ENCODE results near the gene ZDHHC8. TPM values are rescaled to one million over a fixed set of nuclear protein-coding genes. Genes with fewer than 3 reads are reported as not detected.

ZDHHC8 gene
- total RNA-seq, 2 donors from 2014 or later: 27.9 to 34.1 TPM

DNA sequence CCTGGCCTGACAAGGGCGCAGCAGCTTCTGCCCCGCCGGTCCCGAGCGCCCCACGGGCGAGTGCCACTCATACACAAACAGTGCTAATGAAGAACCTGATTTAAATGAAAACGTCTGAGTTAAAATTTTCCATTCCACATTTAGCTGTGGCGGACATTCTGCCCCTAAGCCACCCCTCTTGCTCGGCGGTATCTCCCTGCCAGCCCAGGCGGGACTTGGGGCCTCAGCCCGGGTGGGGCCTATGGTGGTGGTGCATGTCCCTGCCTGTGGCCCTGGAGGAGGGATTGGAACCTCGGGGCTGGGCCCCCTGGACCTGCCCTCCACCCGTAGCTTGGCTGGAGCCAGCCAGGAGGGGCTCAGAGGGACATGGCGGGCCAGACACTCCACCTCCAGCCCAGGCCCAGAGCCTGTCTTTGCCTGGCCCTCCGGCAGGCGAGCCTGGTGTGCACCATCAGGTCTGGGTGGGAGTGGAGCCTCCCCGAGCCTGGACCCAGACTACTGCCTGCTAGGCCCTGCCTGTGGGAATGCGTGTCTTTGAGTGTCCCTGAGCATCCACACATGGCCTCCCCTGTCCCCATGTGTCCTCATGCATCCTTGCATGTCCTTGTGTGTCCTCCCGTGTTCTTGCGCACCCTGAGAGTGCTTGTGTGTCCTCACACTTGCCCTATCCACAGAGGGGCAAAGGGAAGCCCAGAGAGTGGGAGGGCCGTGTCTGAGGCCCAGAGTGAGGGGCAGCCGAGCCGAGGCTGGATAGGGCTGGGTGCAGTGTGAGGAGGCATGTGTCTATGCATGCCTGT, 4.4 kb downstream of the ZDHHC8 start:
- Histone ChIP-seq H3K4me3 (no peak overlapping the region), H3K4me1 (peaks cover 10% of the 10 kb centered on the region), H3K9ac (ENCODE audit: low read depth in 2 of 2, low read length in 2 of 2) (no peak overlapping the region), H3K27me3 (no peaks in the 10 kb centered on the region), H3K36me3 (no peaks in the 10 kb centered on the region), H3K9me3 (no peaks in the 10 kb centered on the region), H3K27ac (no peak overlapping the region)
- TF ChIP-seq, protein P1, sequence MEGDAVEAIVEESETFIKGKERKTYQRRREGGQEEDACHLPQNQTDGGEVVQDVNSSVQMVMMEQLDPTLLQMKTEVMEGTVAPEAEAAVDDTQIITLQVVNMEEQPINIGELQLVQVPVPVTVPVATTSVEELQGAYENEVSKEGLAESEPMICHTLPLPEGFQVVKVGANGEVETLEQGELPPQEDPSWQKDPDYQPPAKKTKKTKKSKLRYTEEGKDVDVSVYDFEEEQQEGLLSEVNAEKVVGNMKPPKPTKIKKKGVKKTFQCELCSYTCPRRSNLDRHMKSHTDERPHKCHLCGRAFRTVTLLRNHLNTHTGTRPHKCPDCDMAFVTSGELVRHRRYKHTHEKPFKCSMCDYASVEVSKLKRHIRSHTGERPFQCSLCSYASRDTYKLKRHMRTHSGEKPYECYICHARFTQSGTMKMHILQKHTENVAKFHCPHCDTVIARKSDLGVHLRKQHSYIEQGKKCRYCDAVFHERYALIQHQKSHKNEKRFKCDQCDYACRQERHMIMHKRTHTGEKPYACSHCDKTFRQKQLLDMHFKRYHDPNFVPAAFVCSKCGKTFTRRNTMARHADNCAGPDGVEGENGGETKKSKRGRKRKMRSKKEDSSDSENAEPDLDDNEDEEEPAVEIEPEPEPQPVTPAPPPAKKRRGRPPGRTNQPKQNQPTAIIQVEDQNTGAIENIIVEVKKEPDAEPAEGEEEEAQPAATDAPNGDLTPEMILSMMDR (IDR thresholded peaks at IDR 0.05): no peak
- intact Hi-C loops (cut with DNase I): no loop called here
- no peak for DNase-seq

DNA sequence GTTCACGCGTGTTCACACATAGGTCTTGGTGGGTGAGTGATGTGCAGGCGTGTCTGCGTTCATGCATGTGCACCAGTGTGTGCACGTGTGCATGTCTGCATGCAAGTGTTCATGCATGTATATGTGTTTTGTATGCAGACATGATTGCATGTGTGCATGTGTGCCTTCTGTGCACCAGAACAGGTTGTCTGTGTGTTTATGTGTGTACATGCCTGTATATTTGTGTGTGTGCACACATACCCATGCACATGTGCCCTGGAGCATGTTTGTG, 4.9 kb downstream of the ZDHHC8 start:
- TF ChIP-seq, protein P1 (IDR thresholded peaks at IDR 0.05): no peak
- Histone ChIP-seq H3K9ac (ENCODE audit: low read depth in 2 of 2, low read length in 2 of 2) (no peak overlapping the region), H3K27ac (no peak overlapping the region), H3K4me3 (no peak overlapping the region), H3K4me1 (peaks cover 10% of the 10 kb centered on the region), H3K9me3 (no peaks in the 10 kb centered on the region), H3K27me3 (no peaks in the 10 kb centered on the region), H3K36me3 (no peaks in the 10 kb centered on the region)
- DNase-seq: no peak
- intact Hi-C loops (cut with DNase I): no loop called here

DNA sequence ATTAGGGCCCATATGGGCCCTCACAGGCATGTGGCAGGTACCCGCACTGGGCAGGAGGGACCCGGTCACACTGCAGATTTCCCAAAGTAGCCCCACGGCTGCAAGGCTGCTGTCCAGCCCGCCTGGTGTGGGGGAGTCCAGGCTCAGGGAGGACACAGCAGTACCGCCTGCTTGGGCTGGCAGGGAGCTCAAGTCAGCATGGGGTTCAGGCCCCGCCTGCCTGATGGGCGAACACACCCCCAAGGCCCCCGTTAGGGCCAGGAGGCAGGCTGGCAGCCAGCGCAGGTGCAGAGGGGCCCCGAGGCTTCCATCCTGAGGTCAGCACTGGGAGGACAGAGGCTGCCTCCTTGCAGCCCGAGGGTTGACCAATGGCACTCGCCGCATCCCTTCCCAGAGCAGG, 5.5 kb downstream of the ZDHHC8 start:
- H3K36me3 ChIP-seq: no peaks in the 10 kb centered on the region
- no peaks in the 10 kb centered on the region for H3K9me3 ChIP-seq
- no peak for DNase-seq
- no peak overlapping the region for H3K4me3 ChIP-seq
- no peaks in the 10 kb centered on the region for H3K27me3 ChIP-seq
- peaks cover 10% of the 10 kb centered on the region for H3K4me1 ChIP-seq
- H3K27ac ChIP-seq: no peak overlapping the region
- TF ChIP-seq, protein P1 (IDR thresholded peaks at IDR 0.05): no peak
- intact Hi-C loops (cut with DNase I): no loop called here
- H3K9ac ChIP-seq (ENCODE audit: low read depth in 2 of 2, low read length in 2 of 2): no peak overlapping the region

DNA sequence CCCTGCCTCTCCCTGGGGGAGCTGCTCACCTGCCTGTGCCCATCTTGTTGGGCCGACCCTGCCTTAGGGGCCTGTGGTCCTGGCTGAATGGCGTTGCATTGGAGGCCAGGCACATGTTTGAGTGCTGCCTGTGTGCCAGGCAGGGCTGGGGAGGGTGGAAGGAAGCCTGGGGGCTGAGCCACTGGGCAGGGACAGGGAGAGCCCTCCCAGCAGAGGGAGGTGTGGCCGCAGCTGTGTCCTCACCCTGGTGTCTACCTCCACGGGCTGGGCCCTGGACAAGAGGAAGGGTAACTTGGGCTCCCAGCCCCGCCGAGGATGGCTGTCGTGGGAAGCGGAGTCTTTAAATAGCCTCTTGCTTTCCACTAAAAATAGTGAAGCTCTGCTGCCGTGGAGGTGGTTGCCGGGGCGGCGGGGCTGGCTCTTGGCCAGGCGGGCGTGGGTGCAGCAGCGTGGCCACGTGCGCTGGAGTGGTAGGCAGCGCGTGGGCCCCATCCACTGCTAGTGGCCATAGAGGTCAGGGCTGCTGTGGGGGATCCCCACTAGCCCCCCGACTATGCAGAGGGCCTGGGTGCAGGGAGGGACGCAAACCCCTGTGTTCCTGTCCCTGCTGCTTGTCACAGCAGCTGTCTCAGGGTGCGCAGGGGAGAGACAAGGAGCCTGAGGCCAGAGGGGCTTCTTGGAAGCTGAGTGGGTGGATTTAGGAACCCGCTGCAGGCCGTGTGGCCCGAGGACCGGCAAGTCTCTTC, 6.2 kb downstream of the ZDHHC8 start:
- Histone ChIP-seq H3K9me3 (no peaks in the 10 kb centered on the region), H3K4me1 (peaks cover 2% of the 10 kb centered on the region), H3K36me3 (no peaks in the 10 kb centered on the region), H3K27ac (no peak overlapping the region), H3K4me3 (no peak overlapping the region), H3K9ac (ENCODE audit: low read depth in 2 of 2, low read length in 2 of 2) (no peak overlapping the region), H3K27me3 (no peaks in the 10 kb centered on the region)
- intact Hi-C loops (cut with DNase I): no loop called here
- TF ChIP-seq, protein P1 (IDR thresholded peaks at IDR 0.05): no peak
- no peak for DNase-seq

DNA sequence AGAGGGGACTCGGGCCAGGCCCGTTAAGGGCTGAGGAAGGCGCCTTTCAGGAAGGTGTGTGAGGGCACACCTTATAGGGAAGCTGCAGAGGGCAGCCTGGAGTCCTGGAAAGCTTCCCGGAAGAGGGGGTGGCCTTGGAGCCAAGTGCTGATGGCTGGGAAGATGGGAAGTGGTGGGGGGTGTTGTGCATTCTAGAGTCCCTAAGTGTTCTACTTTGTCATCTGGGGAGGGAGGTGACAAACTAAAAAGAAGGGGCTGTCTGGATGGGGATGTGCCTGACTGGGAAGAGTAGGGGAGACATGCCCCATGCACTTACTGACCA, 6.8 kb downstream of the ZDHHC8 start:
- H3K36me3 ChIP-seq: no peaks in the 10 kb centered on the region
- no peak overlapping the region for H3K4me3 ChIP-seq
- TF ChIP-seq, protein P1 (IDR thresholded peaks at IDR 0.05): no peak
- H3K9me3 ChIP-seq: no peaks in the 10 kb centered on the region
- no peak for DNase-seq
- no peak overlapping the region for H3K27ac ChIP-seq
- intact Hi-C loops (cut with DNase I): no loop called here
- H3K27me3 ChIP-seq: no peaks in the 10 kb centered on the region
- H3K9ac ChIP-seq (ENCODE audit: low read depth in 2 of 2, low read length in 2 of 2): no peak overlapping the region
- H3K4me1 ChIP-seq: no peaks in the 10 kb centered on the region
